Measurements from ENCODE around the gene MAST1. TPM values are rescaled to one million over a fixed set of nuclear protein-coding genes. Genes with fewer than 3 reads are reported as not detected.
A peak's percentile ranks its signal among the peaks of the same experiment; 100 is the strongest.

Gene MAST1
- total and polyA plus RNA-seq, 2 experiments from 2014 or later: 0.20 to 0.54 TPM

DNA sequence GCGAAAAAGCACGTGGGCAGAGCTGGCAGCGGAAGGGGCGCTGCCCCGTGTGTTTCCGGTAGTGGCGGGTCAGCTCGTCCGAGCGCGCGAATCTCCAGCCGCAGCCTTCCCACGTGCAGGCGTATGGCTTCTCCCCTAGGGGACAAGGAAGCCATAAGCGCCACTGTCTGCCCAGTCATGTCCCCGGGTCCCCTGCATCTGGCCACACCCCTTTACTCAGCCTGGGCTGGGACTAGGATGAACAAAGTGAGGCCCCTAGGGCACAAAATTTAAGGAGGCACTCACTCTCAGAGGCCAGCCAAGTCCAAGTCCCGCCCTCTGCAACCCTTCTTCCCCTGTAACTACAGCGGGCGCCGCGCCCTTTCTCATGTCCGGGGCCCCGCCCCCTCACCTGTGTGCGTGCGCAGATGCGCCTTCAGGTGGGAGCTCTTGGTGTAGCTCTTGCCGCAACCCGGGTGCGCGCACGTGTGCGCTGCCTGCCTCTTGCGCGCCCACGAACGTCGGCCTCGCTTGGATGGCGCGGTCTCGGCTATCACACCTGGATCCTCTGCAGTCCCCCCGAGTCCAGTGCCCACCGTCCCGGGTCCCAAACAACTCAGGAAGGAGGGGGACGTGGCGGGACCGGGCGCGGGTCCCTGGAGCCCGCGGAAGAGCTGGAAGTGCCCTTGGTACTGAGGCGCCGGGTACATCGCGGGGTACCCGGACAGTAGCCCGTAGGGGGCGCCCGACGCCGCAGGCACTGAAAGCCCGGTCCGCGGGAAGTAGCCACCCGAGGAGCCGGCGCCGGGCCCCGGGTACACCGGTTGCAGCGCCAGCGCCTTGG lies 46.8 kb downstream of the MAST1 start:
- H3K27ac ChIP-seq: no peak overlapping the region
- peak overlapping the region; percentile 56 for H2AFZ ChIP-seq

GRCh38 chr19:12885749-12886650 lies 47.7 kb downstream of the MAST1 start:
- peaks cover 5% of the 10 kb centered on the region for H3K4me1 ChIP-seq (ENCODE audit: insufficient read depth)
- H4K20me1 ChIP-seq (ENCODE audit: insufficient read depth, poor library complexity, severe bottlenecking): no peaks in the 10 kb centered on the region
- H3K36me3 ChIP-seq (replicated peaks; ENCODE audit: insufficient read depth, low read depth): no peaks in the 10 kb centered on the region
- H3K9me2 ChIP-seq (replicated peaks; ENCODE audit: insufficient read depth): no peaks in the 10 kb centered on the region
- TF ChIP-seq EZH2 (IDR thresholded peaks at IDR 0.05; ENCODE audit: borderline replicate concordance) (peak; percentile 65), EZH2phosphoT487 (IDR thresholded peaks at IDR 0.05; ENCODE audit: low read depth, severe bottlenecking, unreplicated experiment) (no peak), CTCF (IDR thresholded peaks at IDR 0.05; ENCODE audit: poor library complexity) (no peak)
- H3K9me3 ChIP-seq (ENCODE audit: low read depth): no peaks in the 10 kb centered on the region
- H3K4me2 ChIP-seq: peak overlapping the region; percentile 92
- H3K27me3 ChIP-seq: peaks cover 34% of the 10 kb centered on the region
- no peaks in the 10 kb centered on the region for H3K79me2 ChIP-seq
- 6% methylated on average over 34 of the region's 53 CpGs for WGBS (ENCODE audit: low lambda C conversion rate, missing lambda C conversion rate)
- H3K27ac ChIP-seq: no peak overlapping the region
- H3K4me3 ChIP-seq: peak overlapping the region; percentile 20
- DNase-seq (ENCODE audit: low spot score): no peak
- H2AFZ ChIP-seq: peak overlapping the region; percentile 56

More for the DNA sequence above, 46.8 kb downstream of the MAST1 start:
- DNase-seq (ENCODE audit: low spot score): peak; percentile 91
- 8% methylated on average over 65 of the region's 73 CpGs for WGBS (ENCODE audit: low lambda C conversion rate, missing lambda C conversion rate)
- Histone ChIP-seq H3K4me1 (ENCODE audit: insufficient read depth) (peaks cover 5% of the 10 kb centered on the region), H3K9me2 (replicated peaks; ENCODE audit: insufficient read depth) (no peaks in the 10 kb centered on the region), H3K4me3 (peak overlapping the region; percentile 20), H3K9me3 (ENCODE audit: low read depth) (no peaks in the 10 kb centered on the region), H3K36me3 (replicated peaks; ENCODE audit: insufficient read depth, low read depth) (no peaks in the 10 kb centered on the region), H4K20me1 (ENCODE audit: insufficient read depth, poor library complexity, severe bottlenecking) (no peaks in the 10 kb centered on the region), H3K27me3 (peaks cover 34% of the 10 kb centered on the region), H3K4me2 (peak overlapping the region; percentile 92), H3K79me2 (no peaks in the 10 kb centered on the region)
- TF ChIP-seq EZH2 (IDR thresholded peaks at IDR 0.05; ENCODE audit: borderline replicate concordance): no peak
- no peak for TF ChIP-seq EZH2phosphoT487 (IDR thresholded peaks at IDR 0.05; ENCODE audit: low read depth, severe bottlenecking, unreplicated experiment)
- peak; percentile 58 for TF ChIP-seq CTCF (IDR thresholded peaks at IDR 0.05; ENCODE audit: poor library complexity)

DNA sequence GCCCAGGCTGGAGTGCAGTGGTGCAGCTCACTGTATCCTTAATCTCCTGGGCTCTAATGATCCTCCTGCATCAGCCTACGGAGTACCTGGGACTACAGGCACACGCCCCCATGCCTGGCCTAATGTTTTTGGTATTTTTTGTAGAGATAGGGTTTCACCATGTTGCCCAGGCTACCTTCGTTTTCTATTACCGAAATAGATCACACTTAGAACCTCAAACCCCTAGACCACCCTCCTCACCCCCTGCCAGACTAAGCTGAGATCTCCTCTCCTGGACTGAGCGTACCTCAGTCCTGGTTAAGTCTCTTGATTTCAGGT lies 48.3 kb downstream of the MAST1 start:
- peaks cover 5% of the 10 kb centered on the region for H3K4me1 ChIP-seq (ENCODE audit: insufficient read depth)
- H4K20me1 ChIP-seq (ENCODE audit: insufficient read depth, poor library complexity, severe bottlenecking): no peaks in the 10 kb centered on the region
- peaks cover 3% of the 10 kb centered on the region for H3K79me2 ChIP-seq
- DNase-seq (ENCODE audit: low spot score): no peak
- H3K27ac ChIP-seq: no peak overlapping the region
- no peaks in the 10 kb centered on the region for H3K36me3 ChIP-seq (replicated peaks; ENCODE audit: insufficient read depth, low read depth)
- H3K27me3 ChIP-seq: peaks cover 34% of the 10 kb centered on the region
- no peaks in the 10 kb centered on the region for H3K9me2 ChIP-seq (replicated peaks; ENCODE audit: insufficient read depth)
- no peak overlapping the region for H3K4me2 ChIP-seq
- 82% methylated on average over 5 of the region's 5 CpGs for WGBS (ENCODE audit: low lambda C conversion rate, missing lambda C conversion rate)
- no peak for TF ChIP-seq EZH2phosphoT487 (IDR thresholded peaks at IDR 0.05; ENCODE audit: low read depth, severe bottlenecking, unreplicated experiment)
- no peak for TF ChIP-seq CTCF (IDR thresholded peaks at IDR 0.05; ENCODE audit: poor library complexity)
- no peak for TF ChIP-seq EZH2 (IDR thresholded peaks at IDR 0.05; ENCODE audit: borderline replicate concordance)
- H3K9me3 ChIP-seq (ENCODE audit: low read depth): no peaks in the 10 kb centered on the region
- no peak overlapping the region for H3K4me3 ChIP-seq
- no peak overlapping the region for H2AFZ ChIP-seq

Data from hepatocyte (in vitro differentiated cells).